PC-9 (cell line): ENCODE measurements around the gene GOLT1B. TPM values are rescaled to one million over a fixed set of nuclear protein-coding genes. Genes with fewer than 3 reads are reported as not detected.

ENCODE experiments used
- BruUV-seq: library from RNA; stranded (reverse); fragments of 400-500 nt; replicated peaks from 2 replicates; lab custom pipeline; 2021; lab: Mats Ljungman, UMichigan
- CTCF ChIA-PET: fragments of 300-600 bp; sonication (Branson Sonifier 250); formaldehyde crosslinking; loops from one replicate; lab custom pipeline; 2022; ENCODE audit warnings: antibody characterized with exemption; lab: Charles Lee
- POLR2A ChIA-PET: fragments of 300-600 bp; sonication (Branson Sonifier 250); formaldehyde crosslinking; loops from one replicate; lab custom pipeline; 2022; ENCODE audit warnings: antibody characterized with exemption; ENCODE audit not compliant: unreplicated experiment; lab: Charles Lee
- DNase-seq, 2 experiments: peaks; one replicate each; pipeline versions ENCODE4 v3.0.0 to v3.0.0-alpha.2; 2015 to 2022; ENCODE audit warnings: mixed read lengths in 1 of 2
- H2AFZ ChIP-seq: fragments of 200-600 bp; sonication (generic); 2 replicates; pipeline ENCODE4 v1.8.1; 2017; ENCODE audit warnings: antibody characterized with exemption
- H3F3A ChIP-seq: fragments of 200-600 bp; sonication (generic); 2 replicates; pipeline ENCODE4 v1.8.1; 2017; ENCODE audit warnings: antibody characterized with exemption, mild to moderate bottlenecking, low read depth; ENCODE audit not compliant: insufficient read depth
- H3K27ac ChIP-seq: fragments of 200-600 bp; sonication (generic); 2 replicates; pipeline ENCODE4 v1.6.1; 2016; ENCODE audit warnings: mixed run types
- H3K27me3 ChIP-seq: fragments of 200-600 bp; sonication (generic); 2 replicates; pipeline ENCODE4 v1.6.1; 2016; ENCODE audit warnings: low read depth, mixed run types; ENCODE audit not compliant: insufficient read depth
- H3K36me3 ChIP-seq: fragments of 200-600 bp; sonication (generic); 2 replicates; pipeline ENCODE4 v1.6.1; 2016; ENCODE audit warnings: low read depth, mixed run types
- H3K4me1 ChIP-seq: fragments of 200-600 bp; sonication (generic); replicated peaks from 2 replicates; pipeline ENCODE4 v1.6.1; 2016; ENCODE audit warnings: mixed run types; ENCODE audit not compliant: insufficient read depth
- H3K4me2 ChIP-seq: fragments of 200-600 bp; sonication (generic); 2 replicates; pipeline ENCODE4 v1.6.1; 2017; ENCODE audit warnings: mixed run types
- H3K4me3 ChIP-seq: fragments of 200-600 bp; sonication (generic); 2 replicates; pipeline ENCODE4 v1.6.1; 2016; ENCODE audit warnings: mixed run types
- H3K79me2 ChIP-seq: fragments of 200-600 bp; sonication (generic); 2 replicates; pipeline ENCODE4 v1.6.1; 2017; ENCODE audit warnings: low read depth, mixed run types
- H3K9me2 ChIP-seq: fragments of 200-600 bp; sonication (generic); 2 replicates; pipeline ENCODE4 v1.8.1; 2017; ENCODE audit warnings: mild to moderate bottlenecking; ENCODE audit not compliant: insufficient read depth
- H3K9me3 ChIP-seq: fragments of 200-600 bp; sonication (generic); 2 replicates; pipeline ENCODE4 v1.8.1; 2016; ENCODE audit warnings: low read depth; ENCODE audit not compliant: insufficient read depth
- H4K20me1 ChIP-seq: fragments of 200-600 bp; sonication (generic); 2 replicates; pipeline ENCODE4 v1.8.1; 2017; ENCODE audit not compliant: insufficient read depth
- EZH2 ChIP-seq: fragments of 200-600 bp; sonication (generic); IDR thresholded peaks from 2 replicates; pipeline ENCODE4 v1.8.0; 2017; ENCODE audit warnings: antibody characterized with exemption, low read depth
- intact Hi-C: fragments of 100-400 bp; cut with micrococcal nuclease; formaldehyde crosslinking; loops from one replicate; pipeline ENCODE4 v1.10.0; 2022; ENCODE audit not compliant: unreplicated experiment
- total RNA-seq: library from RNA; stranded (reverse); gene quantifications from 2 replicates; pipeline ENCODE4 v1.2.3, GENCODE V29; 2021
- TF ChIP-seq, protein P1 (sequence below): fragments of 200-600 bp; sonication (generic); conservative IDR thresholded peaks from 2 replicates; pipeline ENCODE4 v1.6.1; 2017; ENCODE audit warnings: mixed run types, antibody characterized with exemption, mild to moderate bottlenecking, moderate library complexity

GOLT1B gene
- total RNA-seq, 1 experiment from 2014 or later, result 39.0 TPM

GRCh38 chr12:21545557-21545956, 44.0 kb downstream of the GOLT1B start:
- POLR2A ChIA-PET, result no interaction called here

DNA sequence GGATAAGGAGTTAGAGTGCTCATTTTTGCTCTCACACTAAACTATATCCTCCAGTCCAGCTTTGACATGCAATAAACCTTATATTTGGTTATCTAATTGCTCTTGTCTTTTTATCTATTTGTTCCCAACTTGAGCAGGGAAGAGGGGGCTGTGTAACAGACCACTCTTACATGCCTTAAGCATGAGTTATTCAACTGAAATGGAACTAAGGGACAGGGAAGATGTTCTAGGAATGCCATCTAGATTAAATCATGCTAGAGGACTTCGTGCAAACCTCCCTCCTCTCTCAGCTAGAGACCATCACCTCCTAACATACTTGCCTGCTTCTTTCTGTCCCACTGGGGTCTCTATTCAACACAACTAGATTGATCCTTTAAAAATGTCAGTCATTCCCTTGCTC, 45.1 kb downstream of the GOLT1B start:
- Histone ChIP-seq H3K36me3 (no peaks in the 10 kb centered on the region), H3K4me2 (no peak overlapping the region), H3K9me3 (no peaks in the 10 kb centered on the region), H3K79me2 (no peaks in the 10 kb centered on the region), H3F3A (no peaks in the 10 kb centered on the region), H3K9me2 (no peaks in the 10 kb centered on the region), H4K20me1 (no peaks in the 10 kb centered on the region), H3K27me3 (no peaks in the 10 kb centered on the region), H3K27ac (no peak overlapping the region), H2AFZ (no peak overlapping the region), H3K4me1 (no peaks in the 10 kb centered on the region), H3K4me3 (no peak overlapping the region)
- POLR2A ChIA-PET, result no interaction called here
- BruUV-seq, result no TSS peak
- TF ChIP-seq, protein P1, sequence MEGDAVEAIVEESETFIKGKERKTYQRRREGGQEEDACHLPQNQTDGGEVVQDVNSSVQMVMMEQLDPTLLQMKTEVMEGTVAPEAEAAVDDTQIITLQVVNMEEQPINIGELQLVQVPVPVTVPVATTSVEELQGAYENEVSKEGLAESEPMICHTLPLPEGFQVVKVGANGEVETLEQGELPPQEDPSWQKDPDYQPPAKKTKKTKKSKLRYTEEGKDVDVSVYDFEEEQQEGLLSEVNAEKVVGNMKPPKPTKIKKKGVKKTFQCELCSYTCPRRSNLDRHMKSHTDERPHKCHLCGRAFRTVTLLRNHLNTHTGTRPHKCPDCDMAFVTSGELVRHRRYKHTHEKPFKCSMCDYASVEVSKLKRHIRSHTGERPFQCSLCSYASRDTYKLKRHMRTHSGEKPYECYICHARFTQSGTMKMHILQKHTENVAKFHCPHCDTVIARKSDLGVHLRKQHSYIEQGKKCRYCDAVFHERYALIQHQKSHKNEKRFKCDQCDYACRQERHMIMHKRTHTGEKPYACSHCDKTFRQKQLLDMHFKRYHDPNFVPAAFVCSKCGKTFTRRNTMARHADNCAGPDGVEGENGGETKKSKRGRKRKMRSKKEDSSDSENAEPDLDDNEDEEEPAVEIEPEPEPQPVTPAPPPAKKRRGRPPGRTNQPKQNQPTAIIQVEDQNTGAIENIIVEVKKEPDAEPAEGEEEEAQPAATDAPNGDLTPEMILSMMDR, result no peak
- no peak for TF ChIP-seq EZH2
- CTCF ChIA-PET, result no interaction called here
- intact Hi-C loops, result no loop called here
- no peak for DNase-seq

More at GRCh38 chr12:21545557-21545956, 44.0 kb downstream of the GOLT1B start:
- intact Hi-C loops, result no loop called here
- H4K20me1 ChIP-seq, result no peaks in the 10 kb centered on the region
- DNase-seq, result no peak
- no peak overlapping the region for H3K4me2 ChIP-seq
- H2AFZ ChIP-seq, result no peak overlapping the region
- H3K9me3 ChIP-seq, result no peaks in the 10 kb centered on the region
- BruUV-seq, result no TSS peak
- H3K27me3 ChIP-seq, result no peaks in the 10 kb centered on the region
- CTCF ChIA-PET, result no interaction called here
- no peak overlapping the region for H3K4me3 ChIP-seq
- no peaks in the 10 kb centered on the region for H3K36me3 ChIP-seq
- H3K27ac ChIP-seq, result no peak overlapping the region
- no peaks in the 10 kb centered on the region for H3F3A ChIP-seq
- no peaks in the 10 kb centered on the region for H3K79me2 ChIP-seq
- H3K4me1 ChIP-seq, result no peaks in the 10 kb centered on the region
- TF ChIP-seq, protein P1, result no peak
- no peak for TF ChIP-seq EZH2
- no peaks in the 10 kb centered on the region for H3K9me2 ChIP-seq

DNA sequence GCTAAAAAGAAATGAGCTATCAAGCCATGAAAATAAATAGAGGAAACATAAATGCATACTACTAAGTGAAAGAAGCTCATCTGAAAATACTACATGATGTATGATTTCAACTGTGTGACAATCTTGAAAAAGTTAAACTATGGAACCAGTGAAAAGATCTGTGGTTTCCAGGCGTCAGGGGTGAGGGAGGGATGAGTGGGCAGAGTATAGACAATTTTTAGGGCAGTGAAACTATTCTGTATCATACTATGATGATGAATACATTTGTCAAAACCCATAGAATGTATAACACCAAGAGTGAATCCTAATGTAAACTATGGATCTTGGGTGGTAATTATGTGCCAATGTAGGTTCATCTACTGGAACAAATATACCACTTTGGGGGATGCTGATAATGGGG, 45.8 kb downstream of the GOLT1B start:
- intact Hi-C loops, result no loop called here
- Histone ChIP-seq H2AFZ (no peak overlapping the region), H3K36me3 (no peaks in the 10 kb centered on the region), H3K79me2 (no peaks in the 10 kb centered on the region), H3K9me2 (no peaks in the 10 kb centered on the region), H3K9me3 (no peaks in the 10 kb centered on the region), H3K4me1 (no peaks in the 10 kb centered on the region), H3F3A (no peaks in the 10 kb centered on the region), H3K4me3 (no peak overlapping the region), H3K27ac (no peak overlapping the region), H3K27me3 (no peaks in the 10 kb centered on the region), H4K20me1 (no peaks in the 10 kb centered on the region), H3K4me2 (no peak overlapping the region)
- no peak for TF ChIP-seq EZH2
- TF ChIP-seq, protein P1, result no peak
- BruUV-seq, result no TSS peak
- POLR2A ChIA-PET, result no interaction called here
- CTCF ChIA-PET, result no interaction called here
- DNase-seq, result no peak
